ENCODE results near the gene ATP12A. TPM values are rescaled to one million over a fixed set of nuclear protein-coding genes. Genes with fewer than 3 reads are reported as not detected.

The ATP12A gene
- total RNA-seq, 1 donor, result not detected

DNA sequence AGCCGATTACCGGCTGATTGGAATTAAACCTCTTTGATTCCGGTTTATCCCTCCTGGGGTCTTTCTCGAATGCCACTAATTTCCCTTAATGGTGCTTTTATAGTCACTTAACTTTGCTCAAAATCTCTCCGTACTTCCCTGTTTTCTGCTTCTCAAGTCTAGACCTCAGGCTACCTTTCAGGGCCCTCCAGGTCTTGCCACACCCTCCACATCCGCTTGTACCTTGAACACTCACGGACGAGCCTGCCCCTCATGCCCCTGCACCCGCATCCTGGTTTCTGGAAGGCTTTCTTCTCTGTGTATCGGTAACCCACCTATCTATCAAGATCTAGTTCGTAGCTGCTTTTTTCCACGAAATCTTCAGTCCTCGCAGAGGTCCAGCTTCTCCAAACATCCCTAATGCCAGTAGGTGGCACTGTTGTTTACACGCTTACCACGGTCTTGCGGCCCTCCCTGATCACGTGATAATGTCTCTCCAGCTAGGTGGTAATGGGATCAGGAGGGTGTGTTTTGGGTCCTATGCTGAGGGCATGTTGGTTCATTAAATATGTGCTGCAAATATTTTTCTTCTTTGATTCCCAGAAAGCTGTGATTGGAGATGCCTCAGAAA is 13.8 kb downstream of the ATP12A start:
- TF ChIP-seq, protein P1, sequence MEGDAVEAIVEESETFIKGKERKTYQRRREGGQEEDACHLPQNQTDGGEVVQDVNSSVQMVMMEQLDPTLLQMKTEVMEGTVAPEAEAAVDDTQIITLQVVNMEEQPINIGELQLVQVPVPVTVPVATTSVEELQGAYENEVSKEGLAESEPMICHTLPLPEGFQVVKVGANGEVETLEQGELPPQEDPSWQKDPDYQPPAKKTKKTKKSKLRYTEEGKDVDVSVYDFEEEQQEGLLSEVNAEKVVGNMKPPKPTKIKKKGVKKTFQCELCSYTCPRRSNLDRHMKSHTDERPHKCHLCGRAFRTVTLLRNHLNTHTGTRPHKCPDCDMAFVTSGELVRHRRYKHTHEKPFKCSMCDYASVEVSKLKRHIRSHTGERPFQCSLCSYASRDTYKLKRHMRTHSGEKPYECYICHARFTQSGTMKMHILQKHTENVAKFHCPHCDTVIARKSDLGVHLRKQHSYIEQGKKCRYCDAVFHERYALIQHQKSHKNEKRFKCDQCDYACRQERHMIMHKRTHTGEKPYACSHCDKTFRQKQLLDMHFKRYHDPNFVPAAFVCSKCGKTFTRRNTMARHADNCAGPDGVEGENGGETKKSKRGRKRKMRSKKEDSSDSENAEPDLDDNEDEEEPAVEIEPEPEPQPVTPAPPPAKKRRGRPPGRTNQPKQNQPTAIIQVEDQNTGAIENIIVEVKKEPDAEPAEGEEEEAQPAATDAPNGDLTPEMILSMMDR (IDR thresholded peaks at IDR 0.05; ENCODE audit: insufficient read depth, low read depth, low read length), result peak; percentile 63
- no peak overlapping the region for H3K4me3 ChIP-seq (ENCODE audit: low read depth, low read length)
- DNase-seq (ENCODE audit: low read depth), result peak; percentile 52

DNA sequence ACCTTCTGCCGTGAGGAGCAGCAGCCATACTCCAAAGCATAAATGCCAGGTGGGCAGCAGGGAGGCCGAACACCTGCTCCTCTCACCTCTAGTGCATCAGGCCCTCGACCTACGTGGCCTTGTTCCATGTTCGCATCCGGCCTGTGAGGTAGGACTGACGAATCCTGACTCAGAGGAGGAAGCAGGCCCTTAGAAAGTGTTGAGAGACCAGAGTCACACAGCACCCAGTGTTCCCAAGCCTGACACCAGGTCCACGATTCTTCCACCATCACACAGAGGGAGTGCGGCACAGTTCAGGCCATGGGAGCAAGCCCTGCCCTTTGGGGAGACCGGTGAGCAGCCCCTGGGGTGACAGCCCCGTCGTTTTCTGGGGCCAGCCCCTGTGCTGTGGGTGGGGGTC is 14.7 kb downstream of the ATP12A start:
- no peak overlapping the region for H3K4me3 ChIP-seq (ENCODE audit: low read depth, low read length)
- TF ChIP-seq, protein P1 (IDR thresholded peaks at IDR 0.05; ENCODE audit: insufficient read depth, low read depth, low read length), result no peak
- no peak for DNase-seq (ENCODE audit: low read depth)

DNA sequence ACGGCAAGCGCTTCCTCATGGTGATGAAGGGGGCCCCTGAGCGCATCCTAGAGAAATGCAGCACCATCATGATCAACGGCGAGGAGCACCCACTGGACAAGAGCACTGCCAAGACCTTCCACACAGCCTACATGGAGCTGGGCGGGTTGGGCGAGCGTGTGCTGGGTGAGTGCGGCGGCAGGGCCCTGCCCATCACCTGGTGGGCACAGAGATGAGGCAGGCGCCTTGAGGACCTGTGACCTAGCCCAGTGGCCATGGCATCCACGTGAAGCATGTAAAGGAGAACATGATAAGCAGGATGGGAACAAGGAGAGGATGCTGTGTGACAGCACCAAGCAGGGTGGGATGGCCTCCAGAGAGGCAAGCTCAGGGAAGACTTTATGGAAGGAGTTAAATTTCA is 18.5 kb downstream of the ATP12A start:
- TF ChIP-seq, protein P1 (IDR thresholded peaks at IDR 0.05; ENCODE audit: insufficient read depth, low read depth, low read length), result no peak
- no peak overlapping the region for H3K4me3 ChIP-seq (ENCODE audit: low read depth, low read length)
- no peak for DNase-seq (ENCODE audit: low read depth)

DNA sequence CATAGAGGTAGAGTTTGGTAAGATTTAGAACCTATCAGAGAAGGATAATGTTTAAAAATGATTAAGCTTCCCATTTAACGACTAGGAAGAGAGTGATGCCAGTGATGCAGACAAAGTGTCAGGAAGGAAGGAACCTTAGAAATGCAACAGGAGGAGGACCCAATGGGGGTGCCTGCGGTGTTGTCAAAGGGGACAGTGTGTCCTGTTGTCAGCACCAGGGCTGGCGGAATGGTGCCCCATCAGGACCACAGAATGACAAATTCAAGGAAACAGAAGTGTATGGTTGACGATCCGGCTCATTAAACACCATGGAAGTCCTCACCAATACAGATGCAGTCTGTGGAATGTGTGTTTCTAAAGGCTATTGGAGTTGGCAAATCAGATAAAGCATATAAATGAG is 19.3 kb downstream of the ATP12A start:
- TF ChIP-seq, protein P1 (IDR thresholded peaks at IDR 0.05; ENCODE audit: insufficient read depth, low read depth, low read length), result no peak
- DNase-seq (ENCODE audit: low read depth), result no peak
- H3K4me3 ChIP-seq (ENCODE audit: low read depth, low read length), result no peak overlapping the region

DNA sequence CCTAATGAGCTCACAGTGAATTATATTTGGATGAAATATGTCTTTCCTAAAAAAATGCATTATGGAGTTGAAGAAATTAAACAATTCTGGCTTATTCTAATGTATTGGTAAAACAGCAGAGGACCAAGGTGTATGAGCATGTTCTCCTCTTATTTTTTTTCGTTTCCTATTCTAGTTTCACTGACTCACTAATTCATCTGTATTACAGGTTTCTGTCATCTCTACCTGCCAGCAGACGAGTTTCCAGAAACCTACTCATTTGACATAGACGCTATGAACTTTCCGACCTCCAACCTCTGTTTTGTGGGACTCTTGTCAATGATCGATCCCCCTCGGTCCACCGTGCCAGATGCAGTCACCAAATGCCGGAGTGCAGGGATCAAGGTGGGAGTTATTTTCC is 20.3 kb downstream of the ATP12A start:
- no peak overlapping the region for H3K4me3 ChIP-seq (ENCODE audit: low read depth, low read length)
- DNase-seq (ENCODE audit: low read depth), result no peak
- TF ChIP-seq, protein P1 (IDR thresholded peaks at IDR 0.05; ENCODE audit: insufficient read depth, low read depth, low read length), result no peak

DNA sequence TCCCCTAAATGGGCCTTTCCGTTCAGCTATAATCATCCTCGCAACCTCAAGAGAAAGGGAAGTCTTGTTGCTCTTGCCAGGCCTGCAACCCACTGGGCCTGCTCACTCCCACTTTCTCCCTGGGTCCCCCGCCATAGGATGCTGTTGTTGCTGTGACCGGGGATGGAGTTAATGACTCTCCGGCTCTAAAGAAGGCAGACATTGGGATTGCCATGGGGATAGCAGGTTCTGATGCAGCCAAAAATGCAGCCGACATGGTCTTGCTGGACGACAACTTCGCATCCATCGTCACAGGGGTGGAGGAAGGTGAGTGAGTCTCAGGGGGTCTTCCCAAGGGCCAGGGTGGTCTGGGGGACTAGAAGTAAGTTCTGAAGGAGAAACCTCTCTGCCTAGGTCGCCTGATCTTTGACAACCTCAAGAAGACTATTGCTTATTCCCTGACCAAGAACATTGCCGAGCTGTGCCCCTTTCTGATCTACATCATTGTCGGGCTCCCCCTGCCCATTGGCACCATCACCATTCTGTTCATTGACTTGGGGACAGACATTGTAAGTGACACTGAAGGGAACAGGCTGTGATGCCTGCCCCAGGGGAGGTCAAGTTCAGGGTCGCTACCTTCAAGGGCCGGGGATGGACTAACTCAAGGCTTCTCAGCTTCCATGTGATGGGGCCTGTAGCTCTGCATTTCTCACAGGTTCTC is 26.8 kb downstream of the ATP12A start:
- no peak for DNase-seq (ENCODE audit: low read depth)
- no peak overlapping the region for H3K4me3 ChIP-seq (ENCODE audit: low read depth, low read length)
- TF ChIP-seq, protein P1 (IDR thresholded peaks at IDR 0.05; ENCODE audit: insufficient read depth, low read depth, low read length), result no peak

Measured in fibroblast of villous mesenchyme (primary cell).